ENCODE data around the gene CDR2. TPM values are rescaled to one million over a fixed set of nuclear protein-coding genes. Genes with fewer than 3 reads are reported as not detected.

The CDR2 gene
- total and polyA plus RNA-seq, 2 of the 13 experiments (the other 11 are each of a cell fraction or from before 2014, with no cell fraction given), result 59.0 to 78.9 TPM

DNA sequence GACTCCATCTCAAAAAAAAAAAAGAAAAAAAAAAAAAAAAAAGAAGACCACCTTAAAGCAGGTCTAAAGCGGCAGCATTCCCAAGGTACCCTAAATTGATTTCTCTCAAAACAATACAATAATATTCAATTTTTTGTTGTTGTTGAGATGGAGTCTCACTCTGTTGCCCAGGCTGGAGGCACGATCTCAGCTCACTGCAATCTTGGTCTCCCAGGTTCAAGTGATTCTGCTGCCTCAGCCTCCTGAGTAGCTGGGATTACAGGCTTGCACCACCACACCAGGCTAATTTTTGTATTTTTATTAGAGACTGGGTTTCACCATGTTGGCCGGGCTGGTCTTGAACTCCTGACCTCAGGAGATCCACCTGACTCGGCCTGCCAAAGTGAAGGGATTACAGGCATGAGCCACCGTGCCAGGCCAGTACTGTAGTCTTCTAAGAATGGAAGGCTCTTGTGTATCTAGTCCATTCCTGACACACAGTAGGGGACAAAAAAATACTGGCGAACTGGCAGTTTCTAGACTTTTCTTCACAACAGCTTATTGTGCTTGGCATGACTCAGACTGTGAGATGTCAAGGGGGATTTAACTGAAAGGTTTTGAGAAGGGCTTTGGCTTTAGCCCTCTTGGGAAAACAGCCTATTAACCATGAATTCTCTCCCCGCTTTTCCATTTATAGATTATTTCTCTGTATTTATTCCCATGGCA, 17.3 kb downstream of the CDR2 start:
- Histone ChIP-seq H2AFZ (ENCODE audit: low read length) (no peak overlapping the region), H3K4me1 (ENCODE audit: insufficient read depth, low read length) (peaks cover 48% of the 10 kb centered on the region), H3K27me3 (ENCODE audit: control insufficient read depth in 1 of 2, insufficient read depth in 2 of 2, low read length in 2 of 2) (no peaks in the 10 kb centered on the region), H3K9ac (ENCODE audit: insufficient read depth, low read depth, low read length) (no peak overlapping the region), H3K4me3 (replicated peaks in 1 of 3; ENCODE audit: insufficient read depth in 1 of 3, low read depth in 2 of 3, low read length in 3 of 3) (no peak overlapping the region), H3K79me2 (ENCODE audit: insufficient read depth, low read length) (peaks cover 72% of the 10 kb centered on the region), H3K9me3 (ENCODE audit: low read length) (no peaks in the 10 kb centered on the region), H3K4me2 (ENCODE audit: low read depth, low read length) (no peak overlapping the region), H3K27ac (ENCODE audit: extremely low read length, insufficient read depth, low read length) (no peak overlapping the region), H4K20me1 (ENCODE audit: insufficient read depth, low read length) (peaks cover 46% of the 10 kb centered on the region), H3K36me3 (replicated peaks in 1 of 2; ENCODE audit: control insufficient read depth in 1 of 2, insufficient read depth in 2 of 2, low read length in 2 of 2) (peaks cover 19 to 61% of the 10 kb centered on the region in 2 experiments)
- CTCF ChIA-PET (ENCODE audit: low intra/inter-chr PET ratio, low total read pairs), result no interaction called here
- in situ Hi-C loops (cut with HindIII; ENCODE audit: extremely low pct_ligation_motif_present, low pct_unique_long_range_greater_than_20kb) (no loop called here), intact Hi-C loops (cut with micrococcal nuclease; ENCODE audit: unreplicated experiment) (no loop called here)
- BruUV-seq (replicated peaks), result no TSS peak
- POLR2A ChIA-PET, result interaction anchor here (0.7 to 2.4 kb wide), 3 partner anchors 13 to 59 kb away, joined by 3 to 6 read pairs (median 6); partner anchors contain the start of gene CDR2
- 97% methylated on average over 7 of the region's 7 CpGs for WGBS (ENCODE audit: low lambda C conversion rate)
- ATAC-seq, result no peak
- no peak for DNase-seq (ENCODE audit: low spot score)
- TF ChIP-seq ZNF296 (CRISPR knock-in tag; conservative IDR thresholded peaks at IDR 0.05), result 0 out of 2 replicates have a peak, but pooled peaks have one; percentile 38
- TF ChIP-seq ZNF274 (CRISPR knock-in tag; IDR thresholded peaks at IDR 0.05), result 0 out of 2 replicates have a peak, but pooled peaks have one; percentile 31
- TF ChIP-seq ZKSCAN1 (IDR thresholded peaks at IDR 0.05; ENCODE audit: low read length), result peak; percentile 74
- TF ChIP-seq RBM22 (optimal IDR thresholded peaks at IDR 0.05; ENCODE audit: low read length), result peak; percentile 74
- no peak for TF ChIP-seq EEA1 (CRISPR knock-in tag; IDR thresholded peaks at IDR 0.05; ENCODE audit: borderline replicate concordance)
- TF ChIP-seq ZNF121 (CRISPR knock-in tag; IDR thresholded peaks at IDR 0.05), result peak; percentile 78
- TF ChIP-seq ZNF883 (CRISPR knock-in tag; IDR thresholded peaks at IDR 0.05; ENCODE audit: not compliant biosample characterization), result no peak
- FAIRE-seq, result no peak

- intact Hi-C loops (cut with micrococcal nuclease; ENCODE audit: unreplicated experiment) (no loop called here), in situ Hi-C loops (cut with HindIII; ENCODE audit: extremely low pct_ligation_motif_present, low pct_unique_long_range_greater_than_20kb) (no loop called here)
- no peak for TF ChIP-seq ATF5 (CRISPR knock-in tag; IDR thresholded peaks at IDR 0.05; ENCODE audit: low read depth)
- TF ChIP-seq, protein P1, sequence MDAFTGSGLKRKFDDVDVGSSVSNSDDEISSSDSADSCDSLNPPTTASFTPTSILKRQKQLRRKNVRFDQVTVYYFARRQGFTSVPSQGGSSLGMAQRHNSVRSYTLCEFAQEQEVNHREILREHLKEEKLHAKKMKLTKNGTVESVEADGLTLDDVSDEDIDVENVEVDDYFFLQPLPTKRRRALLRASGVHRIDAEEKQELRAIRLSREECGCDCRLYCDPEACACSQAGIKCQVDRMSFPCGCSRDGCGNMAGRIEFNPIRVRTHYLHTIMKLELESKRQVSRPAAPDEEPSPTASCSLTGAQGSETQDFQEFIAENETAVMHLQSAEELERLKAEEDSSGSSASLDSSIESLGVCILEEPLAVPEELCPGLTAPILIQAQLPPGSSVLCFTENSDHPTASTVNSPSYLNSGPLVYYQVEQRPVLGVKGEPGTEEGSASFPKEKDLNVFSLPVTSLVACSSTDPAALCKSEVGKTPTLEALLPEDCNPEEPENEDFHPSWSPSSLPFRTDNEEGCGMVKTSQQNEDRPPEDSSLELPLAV (CRISPR knock-in tag; conservative IDR thresholded peaks at IDR 0.05; ENCODE audit: low read depth), result no peak
- TF ChIP-seq TCF12 (IDR thresholded peaks at IDR 0.05), result no peak
- no peak for TF ChIP-seq TCF12 (CRISPR knock-in tag; IDR thresholded peaks at IDR 0.05)
- TF ChIP-seq, protein P2, sequence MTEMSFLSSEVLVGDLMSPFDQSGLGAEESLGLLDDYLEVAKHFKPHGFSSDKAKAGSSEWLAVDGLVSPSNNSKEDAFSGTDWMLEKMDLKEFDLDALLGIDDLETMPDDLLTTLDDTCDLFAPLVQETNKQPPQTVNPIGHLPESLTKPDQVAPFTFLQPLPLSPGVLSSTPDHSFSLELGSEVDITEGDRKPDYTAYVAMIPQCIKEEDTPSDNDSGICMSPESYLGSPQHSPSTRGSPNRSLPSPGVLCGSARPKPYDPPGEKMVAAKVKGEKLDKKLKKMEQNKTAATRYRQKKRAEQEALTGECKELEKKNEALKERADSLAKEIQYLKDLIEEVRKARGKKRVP (CRISPR knock-in tag; IDR thresholded peaks at IDR 0.05), result 0 out of 4 replicates have a peak, but pooled peaks of 1 of the 2 experiments have one; percentile 45
- TF ChIP-seq RBM22 (optimal IDR thresholded peaks at IDR 0.05; ENCODE audit: low read length), result peak; percentile 88
- TF ChIP-seq NFATC3 (CRISPR knock-in tag; IDR thresholded peaks at IDR 0.05), result 0 out of 2 replicates have a peak, but pooled peaks have one; percentile 58
- ATAC-seq (no peak), DNase-seq (ENCODE audit: low spot score) (no peak), FAIRE-seq (no peak)
- ChIA-PET CTCF (ENCODE audit: low intra/inter-chr PET ratio, low total read pairs) (no interaction called here), POLR2A (interaction anchor here (3.0 kb wide), 1 partner anchor 15 kb away, joined by 22 read pairs; no protein-coding TSS in a partner anchor)
- no peak overlapping the region for H2AFZ ChIP-seq (ENCODE audit: low read length)
- BruUV-seq (replicated peaks), result no TSS peak
- H3K79me2 ChIP-seq (ENCODE audit: insufficient read depth, low read length), result peaks cover 73% of the 10 kb centered on the region
- no peaks in the 10 kb centered on the region for H3K27me3 ChIP-seq (ENCODE audit: control insufficient read depth in 1 of 2, insufficient read depth in 2 of 2, low read length in 2 of 2)
- H3K36me3 ChIP-seq (replicated peaks in 1 of 2; ENCODE audit: control insufficient read depth in 1 of 2, insufficient read depth in 2 of 2, low read length in 2 of 2), result peaks cover 14 to 64% of the 10 kb centered on the region in 2 experiments
- H3K27ac ChIP-seq (ENCODE audit: extremely low read length, insufficient read depth, low read length), result no peak overlapping the region
- H3K9me3 ChIP-seq (ENCODE audit: low read length), result no peaks in the 10 kb centered on the region
- no peak overlapping the region for H3K4me3 ChIP-seq (replicated peaks in 1 of 3; ENCODE audit: insufficient read depth in 1 of 3, low read depth in 2 of 3, low read length in 3 of 3)
- H4K20me1 ChIP-seq (ENCODE audit: insufficient read depth, low read length), result peaks cover 52% of the 10 kb centered on the region
- no peak overlapping the region for H3K9ac ChIP-seq (ENCODE audit: insufficient read depth, low read depth, low read length)
- H3K4me1 ChIP-seq (ENCODE audit: insufficient read depth, low read length), result peaks cover 48% of the 10 kb centered on the region
- H3K4me2 ChIP-seq (ENCODE audit: low read depth, low read length), result no peak overlapping the region
Measured at GRCh38 chr16:22355487-22355908, 18.9 kb downstream of the CDR2 start.

Data from HepG2 (cell line).